Measurements from ENCODE around the gene PIP5K1B. TPM values are rescaled to one million over a fixed set of nuclear protein-coding genes. Genes with fewer than 3 reads are reported as not detected.

The PIP5K1B gene
- total and polyA plus RNA-seq, 4 donors = 0.09 to 30.9 (median 0.29) TPM

- Histone ChIP-seq H3K27ac (ENCODE audit: low read depth in 1 of 2, low read length in 2 of 2) (no peak overlapping the region), H3K9me3 (ENCODE audit: control insufficient read depth in 4 of 4, low read length in 3 of 4) (peaks cover 0 to 2% (median 0%) of the 10 kb centered on the region in 4 donors), H3K4me3 (ENCODE audit: low read depth in 1 of 3, low read length in 3 of 3) (no peak overlapping the region), H3K4me1 (ENCODE audit: control insufficient read depth in 4 of 4, insufficient read depth in 4 of 4, low read length in 3 of 4) (peaks cover 0 to 14% (median 4%) of the 10 kb centered on the region in 4 donors), H3K27me3 (ENCODE audit: control insufficient read depth in 4 of 4, insufficient read depth in 4 of 4, low read length in 3 of 4) (no peaks in the 10 kb centered on the region), H3K36me3 (ENCODE audit: control insufficient read depth in 4 of 4, insufficient read depth in 3 of 4, low read depth in 1 of 4, low read length in 3 of 4) (peaks cover 0 to 2% (median 0%) of the 10 kb centered on the region in 4 donors), H3K9ac (ENCODE audit: low read depth in 1 of 2, low read length in 2 of 2) (no peak overlapping the region)
- no peak for DNase-seq (ENCODE audit: low spot score)
- 63% methylated on average over 2 of the region's 2 CpGs for WGBS
- TF ChIP-seq YY1 (IDR thresholded peaks at IDR 0.05) (no peak), JUND (IDR thresholded peaks at IDR 0.05) (no peak), HNF4G (IDR thresholded peaks at IDR 0.05) (no peak), HNF4A (conservative IDR thresholded peaks at IDR 0.05) (no peak), RXRA (IDR thresholded peaks at IDR 0.05) (no peak)
These were observed 329.0 kb downstream of the PIP5K1B start for GRCh38 chr9:69034071-69034470.

DNA sequence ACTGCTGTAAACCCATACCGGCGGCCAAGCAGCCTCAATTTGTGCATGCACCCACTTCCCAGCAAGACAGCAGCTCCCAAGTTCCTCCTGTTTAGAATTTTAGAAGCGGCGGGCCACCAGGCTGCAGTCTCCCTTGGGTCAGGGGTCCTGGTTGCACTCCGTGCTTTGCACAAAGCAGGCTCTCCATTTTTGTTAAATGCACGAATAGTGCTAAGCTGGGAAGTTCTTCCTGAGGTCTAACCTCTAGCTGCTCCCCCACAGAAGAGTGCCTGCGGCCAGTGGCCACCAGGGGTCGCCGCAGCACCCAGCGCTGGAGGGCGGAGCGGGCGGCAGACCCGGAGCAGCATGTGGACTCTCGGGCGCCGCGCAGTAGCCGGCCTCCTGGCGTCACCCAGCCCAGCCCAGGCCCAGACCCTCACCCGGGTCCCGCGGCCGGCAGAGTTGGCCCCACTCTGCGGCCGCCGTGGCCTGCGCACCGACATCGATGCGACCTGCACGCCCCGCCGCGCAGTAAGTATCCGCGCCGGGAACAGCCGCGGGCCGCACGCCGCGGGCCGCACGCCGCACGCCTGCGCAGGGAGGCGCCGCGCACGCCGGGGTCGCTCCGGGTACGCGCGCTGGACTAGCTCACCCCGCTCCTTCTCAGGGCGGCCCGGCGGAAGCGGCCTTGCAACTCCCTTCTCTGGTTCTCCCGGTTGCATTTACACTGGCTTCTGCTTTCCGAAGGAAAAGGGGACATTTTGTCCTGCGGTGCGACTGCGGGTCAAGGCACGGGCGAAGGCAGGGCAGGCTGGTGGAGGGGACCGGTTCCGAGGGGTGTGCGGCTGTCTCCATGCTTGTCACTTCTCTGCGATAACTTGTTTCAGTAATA is 330.6 kb downstream of the PIP5K1B start, which contains the start of gene FXN:
Gene FXN, plus strand, starts transcription at position 315 of the 871 bp plus-strand sequence. Its CDS starts 31 bp downstream, at position 346.
- Histone ChIP-seq H3K4me1 (ENCODE audit: control insufficient read depth in 4 of 4, insufficient read depth in 4 of 4, low read length in 3 of 4) (peaks cover 0 to 14% (median 4%) of the 10 kb centered on the region in 4 donors), H3K9ac (ENCODE audit: low read depth in 1 of 2, low read length in 2 of 2) (peak within 1 kb of the TSS; percentile 78 to 85), H3K36me3 (ENCODE audit: control insufficient read depth in 4 of 4, insufficient read depth in 3 of 4, low read depth in 1 of 4, low read length in 3 of 4) (no peaks in the 10 kb centered on the region), H3K27ac (ENCODE audit: low read depth in 1 of 2, low read length in 2 of 2) (peak within 1 kb of the TSS; percentile 82 to 93), H3K4me3 (ENCODE audit: low read depth in 1 of 3, low read length in 3 of 3) (peak within 1 kb of the TSS; percentile 79 to 95 (median 93)), H3K27me3 (ENCODE audit: control insufficient read depth in 4 of 4, insufficient read depth in 4 of 4, low read length in 3 of 4) (no peaks in the 10 kb centered on the region), H3K9me3 (ENCODE audit: control insufficient read depth in 4 of 4, low read length in 3 of 4) (no peaks in the 10 kb centered on the region)
- TF ChIP-seq REST (IDR thresholded peaks at IDR 0.05) (peak; percentile 26), GABPA (IDR thresholded peaks at IDR 0.05 in 1 of 2, conservative IDR thresholded peaks at IDR 0.05 in 1 of 2) (no peak), RAD21 (IDR thresholded peaks at IDR 0.05) (peak; percentile 80 to 82), FOXA2 (IDR thresholded peaks at IDR 0.05) (no peak), FOXA1 (IDR thresholded peaks at IDR 0.05) (no peak), YY1 (IDR thresholded peaks at IDR 0.05) (peak; percentile 9), ATF3 (IDR thresholded peaks at IDR 0.05) (no peak), HNF4A (conservative IDR thresholded peaks at IDR 0.05) (peak in 1 of 2 donors; percentile 14)
- TF ChIP-seq, protein P1, sequence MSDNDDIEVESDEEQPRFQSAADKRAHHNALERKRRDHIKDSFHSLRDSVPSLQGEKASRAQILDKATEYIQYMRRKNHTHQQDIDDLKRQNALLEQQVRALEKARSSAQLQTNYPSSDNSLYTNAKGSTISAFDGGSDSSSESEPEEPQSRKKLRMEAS (IDR thresholded peaks at IDR 0.05) = peak; percentile 39
- TF ChIP-seq, protein P2, sequence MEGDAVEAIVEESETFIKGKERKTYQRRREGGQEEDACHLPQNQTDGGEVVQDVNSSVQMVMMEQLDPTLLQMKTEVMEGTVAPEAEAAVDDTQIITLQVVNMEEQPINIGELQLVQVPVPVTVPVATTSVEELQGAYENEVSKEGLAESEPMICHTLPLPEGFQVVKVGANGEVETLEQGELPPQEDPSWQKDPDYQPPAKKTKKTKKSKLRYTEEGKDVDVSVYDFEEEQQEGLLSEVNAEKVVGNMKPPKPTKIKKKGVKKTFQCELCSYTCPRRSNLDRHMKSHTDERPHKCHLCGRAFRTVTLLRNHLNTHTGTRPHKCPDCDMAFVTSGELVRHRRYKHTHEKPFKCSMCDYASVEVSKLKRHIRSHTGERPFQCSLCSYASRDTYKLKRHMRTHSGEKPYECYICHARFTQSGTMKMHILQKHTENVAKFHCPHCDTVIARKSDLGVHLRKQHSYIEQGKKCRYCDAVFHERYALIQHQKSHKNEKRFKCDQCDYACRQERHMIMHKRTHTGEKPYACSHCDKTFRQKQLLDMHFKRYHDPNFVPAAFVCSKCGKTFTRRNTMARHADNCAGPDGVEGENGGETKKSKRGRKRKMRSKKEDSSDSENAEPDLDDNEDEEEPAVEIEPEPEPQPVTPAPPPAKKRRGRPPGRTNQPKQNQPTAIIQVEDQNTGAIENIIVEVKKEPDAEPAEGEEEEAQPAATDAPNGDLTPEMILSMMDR (IDR thresholded peaks at IDR 0.05; ENCODE audit: low read depth, low read length, missing input control) = peak; percentile 98
- WGBS = under 1% methylated on average over 75 of the region's 75 CpGs
- peak; percentile 89 for DNase-seq (ENCODE audit: low spot score)
